Stimulated activated CD8-positive, alpha-beta memory T cell treated with anti-CD3 and anti-CD28 coated beads, Interleukin-12 subunit alpha, Interleukin-12 subunit beta, amount 100 ng/mL, for 1 hour (primary cell): ENCODE measurements around the gene TUBGCP2.
"Not testable (repeated sequence)": the region's sequence is repeated elsewhere in the genome, so short reads cannot be mapped to it uniquely, and the experiment has no call there.

Experiments used
- DNase-seq: peaks from one replicate; pipeline ENCODE4 v3.0.0-alpha.2; 2020; ENCODE audit warnings: low read depth

TUBGCP2 gene

DNA sequence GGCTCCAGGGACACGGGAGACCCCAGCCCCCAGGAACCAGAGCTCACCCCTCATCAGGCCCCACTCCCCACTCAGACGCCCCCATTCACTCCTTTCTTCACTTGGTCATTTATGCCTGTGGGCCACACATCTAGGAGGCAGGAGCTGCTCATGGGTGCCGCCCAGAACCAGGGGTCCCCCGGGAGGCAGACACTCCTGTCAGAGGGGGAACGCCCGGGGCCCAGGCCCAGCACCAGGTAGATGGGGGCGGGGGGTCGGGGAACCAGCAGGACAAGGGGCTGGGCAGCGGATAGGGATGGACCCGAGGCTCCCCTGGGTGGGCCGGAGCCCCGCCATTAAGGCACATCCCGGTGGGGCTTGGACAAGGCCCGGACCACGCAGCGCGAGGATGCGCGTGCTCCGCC, 16.2 kb upstream of the TUBGCP2 start:
- no peak for DNase-seq

- DNase-seq: no peak
Observed at GRCh38 chr10:133324198-133324792, 15.6 kb upstream of the TUBGCP2 start.

GRCh38 chr10:133322064-133322709, 13.5 kb upstream of the TUBGCP2 start:
- DNase-seq: not testable (repeated sequence)

GRCh38 chr10:133320852-133321422, 12.3 kb upstream of the TUBGCP2 start:
- DNase-seq: not testable (repeated sequence)

GRCh38 chr10:133318494-133319127, 9.9 kb upstream of the TUBGCP2 start:
- DNase-seq: peak; percentile 54

GRCh38 chr10:133316732-133317131, 8.1 kb upstream of the TUBGCP2 start:
- DNase-seq: no peak

GRCh38 chr10:133316266-133316665, 7.6 kb upstream of the TUBGCP2 start:
- no peak for DNase-seq

GRCh38 chr10:133315847-133316246, 7.2 kb upstream of the TUBGCP2 start:
- DNase-seq: no peak

GRCh38 chr10:133314911-133315310, 6.2 kb upstream of the TUBGCP2 start:
- no peak for DNase-seq

DNA sequence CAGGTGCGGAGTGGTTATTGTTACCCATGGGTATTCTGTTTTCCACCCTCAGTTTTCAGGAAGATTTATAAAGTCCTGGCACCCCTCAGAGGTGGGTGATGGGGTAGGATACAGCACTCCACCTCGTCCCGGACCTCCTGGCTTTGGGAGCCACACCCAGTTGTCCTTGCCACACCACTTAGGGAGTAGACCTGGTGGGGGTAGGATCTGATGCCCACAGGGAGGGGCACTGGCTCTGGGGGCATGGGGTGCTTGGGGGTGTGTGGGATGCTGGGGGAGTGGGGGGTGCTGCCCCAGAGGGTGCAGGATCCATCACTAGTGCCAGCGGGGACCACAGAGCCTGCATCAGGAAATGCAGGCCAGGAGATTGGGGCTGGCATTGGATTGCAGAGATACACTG, 4.5 kb upstream of the TUBGCP2 start:
- no peak for DNase-seq

GRCh38 chr10:133312769-133313145, 4.1 kb upstream of the TUBGCP2 start:
- no peak for DNase-seq

GRCh38 chr10:133312016-133312768, 3.5 kb upstream of the TUBGCP2 start:
- no peak for DNase-seq

GRCh38 chr10:133311570-133311969, 2.9 kb upstream of the TUBGCP2 start:
- no peak for DNase-seq

GRCh38 chr10:133310789-133311188, 2.1 kb upstream of the TUBGCP2 start:
- no peak for DNase-seq

DNA sequence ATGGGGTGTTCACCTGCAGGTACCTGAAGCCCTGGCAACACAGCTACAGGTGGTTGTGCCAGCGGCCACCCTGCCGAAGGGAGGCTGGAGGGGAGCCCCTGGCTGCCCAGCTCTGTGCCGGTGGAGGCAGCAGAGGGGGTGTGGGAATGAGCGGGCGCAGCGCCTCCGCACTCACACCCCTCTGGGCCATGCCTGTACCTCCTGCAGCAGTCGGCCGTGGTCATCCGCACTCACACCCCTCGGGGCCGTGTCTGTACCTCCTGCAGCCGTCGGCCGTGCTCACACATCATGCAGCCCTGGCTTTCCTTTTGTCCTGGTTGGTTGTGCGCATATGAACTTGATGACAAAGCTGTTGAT, 1.7 kb upstream of the TUBGCP2 start:
- no peak for DNase-seq

DNA sequence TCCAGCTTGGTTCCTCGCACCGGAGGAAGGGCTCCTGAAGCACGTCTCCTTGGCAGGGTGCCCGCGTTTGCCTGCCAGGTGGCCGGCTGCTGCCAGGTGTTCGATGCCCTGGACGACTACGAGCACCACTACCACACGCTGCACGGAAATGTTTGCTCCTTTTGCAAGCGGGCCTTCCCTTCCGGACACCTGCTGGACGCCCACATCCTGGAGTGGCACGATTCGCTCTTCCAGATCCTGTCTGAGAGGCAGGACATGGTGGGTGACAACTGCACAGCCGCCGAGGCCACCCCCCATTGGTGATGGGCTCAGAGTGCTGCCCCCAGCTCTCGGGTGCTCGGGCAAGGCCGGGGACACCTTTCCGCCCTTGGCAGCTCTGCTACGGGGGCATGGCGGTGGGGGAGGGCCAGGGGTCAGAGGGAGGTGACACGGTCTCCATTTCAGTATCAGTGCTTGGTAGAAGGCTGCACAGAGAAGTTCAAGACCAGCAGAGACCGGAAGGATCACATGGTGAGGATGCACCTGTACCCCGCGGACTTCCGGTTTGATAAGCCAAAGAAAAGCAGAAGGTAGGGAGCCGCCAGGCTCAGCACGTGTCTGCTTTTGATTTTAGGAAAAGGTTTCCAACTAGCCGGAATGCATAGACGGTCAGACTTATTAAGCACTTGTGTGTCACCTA, 1.2 kb upstream of the TUBGCP2 start:
- DNase-seq: no peak

GRCh38 chr10:133309100-133309719, 538 bp upstream of the TUBGCP2 start:
- peak; percentile 87 for DNase-seq

GRCh38 chr10:133307776-133308420, 774 bp downstream of the TUBGCP2 start:
- peak; percentile 77 for DNase-seq

DNA sequence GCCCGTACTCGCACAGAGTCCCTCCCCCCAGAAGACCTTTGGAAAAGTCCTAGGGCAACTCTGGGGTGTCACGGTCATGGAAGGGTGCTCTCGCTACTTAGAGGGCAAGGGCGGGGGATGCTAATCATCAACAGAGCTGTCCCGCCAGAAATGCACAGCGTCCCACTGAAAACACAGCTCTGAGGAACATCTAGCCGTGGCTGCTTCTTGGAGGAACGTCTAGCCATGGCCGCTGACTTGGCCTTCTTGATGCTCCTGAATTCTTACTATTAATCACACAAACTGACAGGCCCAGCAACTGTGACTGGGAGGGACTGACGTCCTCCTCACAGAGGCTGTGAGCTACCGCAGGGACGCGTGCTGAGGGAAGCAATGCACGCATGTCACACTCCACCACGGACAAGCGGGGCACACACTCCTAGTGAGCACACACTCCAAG, 1.7 kb downstream of the TUBGCP2 start:
- no peak for DNase-seq

DNA sequence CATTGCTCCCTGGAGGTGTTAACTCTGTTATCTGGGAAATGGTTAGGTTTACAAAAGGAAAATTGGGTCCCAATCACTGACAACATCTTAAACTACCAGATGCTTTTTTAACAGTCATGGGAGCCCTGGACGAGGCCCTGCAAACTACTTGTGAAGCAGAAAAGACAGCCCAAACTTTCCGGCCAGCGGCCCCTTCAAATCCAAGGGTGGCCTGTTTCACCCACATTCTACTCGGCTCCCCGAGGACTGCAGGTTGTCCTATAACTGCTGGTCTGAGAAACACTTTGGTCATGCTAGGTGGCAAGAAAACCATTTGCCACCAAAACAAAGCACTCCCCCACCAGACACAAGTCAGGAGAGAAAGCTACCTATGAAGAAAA, 2.6 kb downstream of the TUBGCP2 start:
- DNase-seq: no peak

DNA sequence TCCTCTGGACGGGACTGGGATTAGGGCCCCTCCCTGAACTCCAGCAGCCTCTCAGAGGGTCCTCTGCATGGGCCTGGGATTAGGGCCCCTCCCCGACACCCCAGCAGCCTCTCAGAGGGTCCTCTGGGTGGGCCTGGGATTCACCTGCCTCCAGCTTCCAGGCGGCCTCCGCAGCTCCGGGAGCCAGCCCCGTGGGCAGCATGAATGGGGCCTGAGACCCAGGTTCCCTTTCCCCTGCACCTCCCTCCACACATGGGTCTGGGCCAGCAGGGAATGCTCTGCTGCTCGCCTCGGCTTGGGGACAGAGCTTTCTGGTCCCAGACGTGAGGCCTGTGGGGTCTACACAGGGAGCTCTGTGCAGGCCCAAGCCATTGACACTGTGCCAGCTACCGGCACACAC, 5.5 kb downstream of the TUBGCP2 start:
- no peak for DNase-seq
